ENCODE measurements around the gene IGFBP2.

GRCh38 chr2:216687111-216687510 lies 53.9 kb downstream of the IGFBP2 start:
- TF ChIP-seq CTCF (IDR thresholded peaks at IDR 0.05) (no peak), POLR2A (IDR thresholded peaks at IDR 0.05) (no peak)
